Measurements from ENCODE around the gene GID4.
A peak's percentile ranks its signal among the peaks of the same experiment; 100 is the strongest.

Gene GID4

GRCh38 chr17:18087610-18088491 is 48.6 kb downstream of the GID4 start, which contains the start of gene DRG2:
Gene DRG2 (plus strand): TSS chr17:18087948. CDS start chr17:18088024, 76 bp downstream.
- DNase-seq (ENCODE audit: low spot score): peak; percentile 92
- in situ Hi-C loops (cut with MboI; ENCODE audit: low pct_unique_long_range_greater_than_20kb, low sequenced_read_pairs, unreplicated experiment): no loop called here
- no peak for TF ChIP-seq CTCF (IDR thresholded peaks at IDR 0.05; ENCODE audit: extremely low read depth, insufficient read depth, missing control alignments)

- in situ Hi-C loops (cut with MboI; ENCODE audit: low pct_unique_long_range_greater_than_20kb, low sequenced_read_pairs, unreplicated experiment): no loop called here
- DNase-seq (ENCODE audit: low spot score): no peak
- no peak for TF ChIP-seq CTCF (IDR thresholded peaks at IDR 0.05; ENCODE audit: extremely low read depth, insufficient read depth, missing control alignments)
These were observed 50.4 kb downstream of the GID4 start for GRCh38 chr17:18089613-18090012.

GRCh38 chr17:18093616-18094408 is 54.6 kb downstream of the GID4 start:
- DNase-seq (ENCODE audit: low spot score): no peak
- in situ Hi-C loops (cut with MboI; ENCODE audit: low pct_unique_long_range_greater_than_20kb, low sequenced_read_pairs, unreplicated experiment): no loop called here
- peak; percentile 40 for TF ChIP-seq CTCF (IDR thresholded peaks at IDR 0.05; ENCODE audit: extremely low read depth, insufficient read depth, missing control alignments)

DNA sequence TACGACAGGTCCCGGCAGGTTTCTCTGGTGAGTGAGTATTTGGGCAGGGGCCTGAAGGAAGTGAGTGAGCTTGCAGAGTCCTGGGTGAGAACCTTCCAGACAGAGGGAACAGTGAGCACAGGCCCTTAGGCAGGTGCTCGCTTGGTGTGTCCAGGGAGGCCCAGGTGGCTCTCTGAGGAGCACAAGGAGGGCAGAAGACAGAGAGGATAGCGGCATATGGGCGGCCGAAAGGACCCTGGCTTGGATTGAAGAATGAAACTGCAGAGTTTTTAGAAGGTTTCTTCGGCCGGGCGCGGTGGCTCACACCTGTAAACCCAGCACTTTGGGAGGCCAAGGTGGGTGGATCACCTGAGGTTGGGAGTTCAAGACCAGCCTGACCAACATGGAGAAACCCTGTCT is 55.2 kb downstream of the GID4 start:
- DNase-seq (ENCODE audit: low spot score): no peak
- in situ Hi-C loops (cut with MboI; ENCODE audit: low pct_unique_long_range_greater_than_20kb, low sequenced_read_pairs, unreplicated experiment): no loop called here
- no peak for TF ChIP-seq CTCF (IDR thresholded peaks at IDR 0.05; ENCODE audit: extremely low read depth, insufficient read depth, missing control alignments)

DNA sequence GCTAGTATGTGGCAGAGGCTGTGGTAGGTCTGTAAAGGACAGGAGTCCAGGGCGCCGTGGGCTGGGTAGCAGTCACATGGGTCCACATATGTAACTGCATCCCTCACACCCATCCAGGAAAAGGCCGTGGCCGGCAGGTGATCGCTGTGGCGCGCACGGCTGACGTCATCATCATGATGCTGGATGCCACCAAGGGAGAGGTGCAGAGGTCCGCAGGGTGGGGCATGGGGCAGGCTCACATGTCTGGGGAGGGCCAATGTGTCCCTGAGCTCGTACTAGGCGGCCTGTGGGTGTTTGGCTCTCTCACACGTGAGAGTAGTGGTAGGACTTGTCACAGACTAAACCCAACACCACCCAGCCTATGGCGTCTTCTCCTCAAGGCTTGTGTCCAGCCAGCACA is 60.3 kb downstream of the GID4 start:
- TF ChIP-seq CTCF (IDR thresholded peaks at IDR 0.05; ENCODE audit: extremely low read depth, insufficient read depth, missing control alignments): no peak
- DNase-seq (ENCODE audit: low spot score): no peak
- in situ Hi-C loops (cut with MboI; ENCODE audit: low pct_unique_long_range_greater_than_20kb, low sequenced_read_pairs, unreplicated experiment): no loop called here

- in situ Hi-C loops (cut with MboI; ENCODE audit: low pct_unique_long_range_greater_than_20kb, low sequenced_read_pairs, unreplicated experiment): no loop called here
- no peak for TF ChIP-seq CTCF (IDR thresholded peaks at IDR 0.05; ENCODE audit: extremely low read depth, insufficient read depth, missing control alignments)
- DNase-seq (ENCODE audit: low spot score): no peak
These were observed 61.4 kb downstream of the GID4 start for GRCh38 chr17:18100616-18101015.
